HCT116 (cell line): ENCODE measurements around the gene CASZ1. TPM values are rescaled to one million over a fixed set of nuclear protein-coding genes. Genes with fewer than 3 reads are reported as not detected.

Experiments used
- ATAC-seq: fragments of 200-7000 bp; cut with Tn5 transposase; 2 replicates; pipeline ENCODE4 v1.9.1; 2020; ENCODE audit warnings: mild to moderate bottlenecking, moderate library complexity
- BruUV-seq: library from RNA; stranded (reverse); fragments of 400-500 nt; replicated peaks from 2 replicates; lab custom pipeline; 2021; lab: Mats Ljungman, UMichigan
- CTCF ChIA-PET: fragments of 300-600 bp; sonication (Branson Sonifier 250); formaldehyde crosslinking; loops from one replicate; lab custom pipeline; 2021; ENCODE audit warnings: antibody characterized with exemption; lab: Charles Lee
- POLR2A ChIA-PET: fragments of 300-600, 350-600 bp; sonication (Branson Sonifier 250); formaldehyde crosslinking; loops from one replicate; lab custom pipeline; 2021; ENCODE audit warnings: antibody characterized with exemption; lab: Charles Lee
- RAD21 ChIA-PET, 2 experiments: fragments of 300-600 bp; sonication (Branson Sonifier 250); formaldehyde crosslinking; loops; one replicate each; lab custom pipeline; 2023; ENCODE audit warnings: low total read pairs in 2 of 2; ENCODE audit not compliant: uncharacterized antibody in 2 of 2, unreplicated experiment in 2 of 2, low non-redundant PET in 1 of 2; lab: Charles Lee
- DNase-seq: peaks from one replicate; pipeline ENCODE4 v3.0.0-alpha.2; 2010; ENCODE audit warnings: low read depth, low spot score
- H2AFZ ChIP-seq: fragments of 200-600 bp; shearing (Covaris generic), sonication (generic); 2 replicates; pipeline ENCODE4 v1.6.1; 2017; ENCODE audit warnings: low read depth, mixed run types, mixed read lengths, antibody characterized with exemption, low read length; ENCODE audit not compliant: poor library complexity, severe bottlenecking
- H3K27ac ChIP-seq: 2 replicates; pipeline ENCODE4 v1.5.1; 2012; ENCODE audit warnings: low read depth, low read length
- H3K27me3 ChIP-seq: fragments of 200-600 bp; sonication (generic); 2 replicates; pipeline ENCODE4 v1.6.1; 2016; ENCODE audit warnings: mixed run types, low read length, mixed read lengths; ENCODE audit not compliant: insufficient read depth
- H3K36me3 ChIP-seq, 2 experiments: fragments of 200-500 bp in 1 of 2; fragments of 200-600 bp in 1 of 2; sonication (Bioruptor generic) in 1 of 2; sonication (generic) in 1 of 2; 2 replicates each; pipeline versions ENCODE4 v1.5.1 to v1.6.1; 2014 to 2016; ENCODE audit warnings: low read length in 2 of 2, inconsistent platforms in 1 of 2, mixed read lengths in 1 of 2, mixed run types in 1 of 2; ENCODE audit not compliant: insufficient read depth in 2 of 2, control insufficient read depth in 1 of 2
- H3K4me1 ChIP-seq, 2 experiments: fragments of 200-600 bp in 1 of 2; sonication (generic) in 1 of 2; 2 replicates each; pipeline versions ENCODE4 v1.5.1 to v1.6.1; 2012 to 2017; ENCODE audit warnings: low read length in 2 of 2, inconsistent platforms in 1 of 2, mild to moderate bottlenecking in 1 of 2, mixed read lengths in 1 of 2, mixed run types in 1 of 2, moderate library complexity in 1 of 2; ENCODE audit not compliant: insufficient read depth in 2 of 2, control insufficient read depth in 1 of 2
- H3K4me2 ChIP-seq: fragments of 200-600 bp; sonication (generic); 2 replicates; pipeline ENCODE4 v1.6.1; 2017; ENCODE audit warnings: mixed run types, low read length, mixed read lengths
- H3K4me3 ChIP-seq, 2 experiments: fragments of 200-600 bp in 1 of 2; sonication (generic) in 1 of 2; replicated peaks in 1 of 2; 2 replicates each; pipeline ENCODE4 v1.5.1; 2011 to 2016; ENCODE audit warnings: low read length in 2 of 2, control low read depth in 1 of 2, low read depth in 1 of 2, mild to moderate bottlenecking in 1 of 2, mixed read lengths in 1 of 2, mixed run types in 1 of 2
- H3K79me2 ChIP-seq: fragments of 200-600 bp; sonication (generic); 2 replicates; pipeline ENCODE4 v1.6.1; 2017; ENCODE audit warnings: mild to moderate bottlenecking, mixed run types, low read length, moderate library complexity, mixed read lengths; ENCODE audit not compliant: insufficient read depth
- H3K9ac ChIP-seq: fragments of 200-600 bp; sonication (generic); 2 replicates; pipeline ENCODE4 v1.6.1; 2016; ENCODE audit warnings: low read length, mixed read lengths
- H3K9me2 ChIP-seq: fragments of 200-600 bp; sonication (generic), shearing (Covaris generic); 2 replicates; pipeline ENCODE4 v1.6.1; 2017; ENCODE audit warnings: mixed run types, mild to moderate bottlenecking, moderate library complexity; ENCODE audit not compliant: insufficient read depth
- H3K9me3 ChIP-seq, 2 experiments: fragments of 200-500 bp in 1 of 2; fragments of 200-600 bp in 1 of 2; sonication (Bioruptor generic) in 1 of 2; sonication (generic) in 1 of 2; 2 replicates each; pipeline ENCODE4 v1.6.1; 2014 to 2017; ENCODE audit warnings: low read length in 2 of 2, mixed read lengths in 2 of 2, inconsistent platforms in 1 of 2, low read depth in 1 of 2, mild to moderate bottlenecking in 1 of 2, mixed run types in 1 of 2, moderate library complexity in 1 of 2; ENCODE audit not compliant: control insufficient read depth in 1 of 2, insufficient read depth in 1 of 2
- H4K20me1 ChIP-seq: fragments of 200-600 bp; sonication (generic), shearing (Covaris generic); 2 replicates; pipeline ENCODE4 v1.6.1; 2017; ENCODE audit warnings: mixed run types, mild to moderate bottlenecking, moderate library complexity; ENCODE audit not compliant: insufficient read depth
- CBX3 ChIP-seq: IDR thresholded peaks from 2 replicates; pipeline ENCODE4 v1.6.1; 2012; ENCODE audit warnings: low read depth
- CEBPB ChIP-seq: IDR thresholded peaks from 2 replicates; pipeline ENCODE4 v1.6.1; 2012; ENCODE audit warnings: low read depth
- EGR1 ChIP-seq: IDR thresholded peaks from 2 replicates; pipeline ENCODE4 v1.6.1; 2012; ENCODE audit warnings: low read depth
- ELF1 ChIP-seq: IDR thresholded peaks from 2 replicates; pipeline ENCODE4 v1.6.1; 2012; ENCODE audit warnings: low read depth, borderline replicate concordance
- EZH2 ChIP-seq: fragments of 200-600 bp; sonication (generic); IDR thresholded peaks from 2 replicates; pipeline ENCODE4 v1.6.1; 2017; ENCODE audit warnings: antibody characterized with exemption, mixed run types
- EZH2phosphoT487 ChIP-seq: fragments of 200-600 bp; IDR thresholded peaks from 2 replicates; pipeline ENCODE4 v1.6.1; 2018; ENCODE audit warnings: antibody characterized with exemption, borderline replicate concordance
- JUND ChIP-seq: IDR thresholded peaks from 2 replicates; pipeline ENCODE4 v1.6.1; 2012
- REST ChIP-seq: IDR thresholded peaks from 2 replicates; pipeline ENCODE4 v1.6.1; 2012; ENCODE audit warnings: low read depth
- TCF7L2 ChIP-seq: IDR thresholded peaks from 2 replicates; pipeline ENCODE4 v1.7.0; 2011; ENCODE audit warnings: borderline replicate concordance, inconsistent platforms; ENCODE audit not compliant: insufficient read depth, insufficient read length; ENCODE audit errors: extremely low read depth
- YY1 ChIP-seq: IDR thresholded peaks from 2 replicates; pipeline ENCODE4 v1.6.1; 2011; ENCODE audit warnings: low read length, low read depth, moderate library complexity, mild to moderate bottlenecking; ENCODE audit not compliant: insufficient replicate concordance; ENCODE audit errors: extremely low read depth
- ZFX ChIP-seq: fragments of 450-650 bp; IDR thresholded peaks from 2 replicates; pipeline ENCODE4 v1.6.1; 2017
- ZNF274 ChIP-seq: fragments of 200-500 bp; sonication (Bioruptor generic); IDR thresholded peaks from 2 replicates; pipeline ENCODE4 v1.6.1; 2014; ENCODE audit warnings: mild to moderate bottlenecking, low read depth, low read length, inconsistent platforms
- intact Hi-C: fragments of 100-400 bp; cut with micrococcal nuclease; formaldehyde crosslinking; loops from 2 replicates; pipeline ENCODE4 v1.10.0; 2022
- total RNA-seq: library from RNA; stranded (reverse); gene quantifications from one replicate; pipeline ENCODE4 v1.2.1, GENCODE V29; 2021; ENCODE audit not compliant: unreplicated experiment

The CASZ1 gene
- total RNA-seq, 1 experiment from 2014 or later = 7.7 TPM

DNA sequence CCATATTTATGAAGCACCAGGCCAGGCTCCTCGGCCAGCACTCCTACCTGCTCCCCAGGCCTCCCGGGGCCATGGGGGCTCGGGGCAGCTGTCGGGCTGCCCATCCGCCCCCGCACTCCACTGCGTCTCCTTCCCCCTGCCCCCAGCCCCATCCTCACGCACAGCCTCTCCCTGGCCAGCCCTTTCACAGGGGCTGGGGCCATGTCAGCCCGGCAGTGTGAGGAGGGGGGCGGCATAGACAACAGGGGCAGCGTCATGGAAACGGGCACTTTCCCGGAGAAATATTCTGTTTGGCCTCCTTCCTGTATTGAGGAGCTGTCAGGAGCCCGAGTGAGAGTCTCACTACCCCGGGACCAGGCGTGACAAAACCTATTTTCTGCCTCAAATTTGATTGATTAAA lies 87.3 kb downstream of the CASZ1 start:
- no peaks in the 10 kb centered on the region for H3K36me3 ChIP-seq
- no peaks in the 10 kb centered on the region for H3K79me2 ChIP-seq
- no peak overlapping the region for H3K4me3 ChIP-seq
- H3K4me2 ChIP-seq = no peak overlapping the region
- H3K9me3 ChIP-seq = no peaks in the 10 kb centered on the region
- no peaks in the 10 kb centered on the region for H3K4me1 ChIP-seq
- intact Hi-C loops = no loop called here
- no peak overlapping the region for H2AFZ ChIP-seq
- CTCF ChIA-PET = no interaction called here
- no peak overlapping the region for H3K9ac ChIP-seq
- BruUV-seq = no TSS peak
- RAD21 ChIA-PET = no interaction called here
- POLR2A ChIA-PET = no interaction called here
- ATAC-seq (no peak), DNase-seq (no peak)
- no peaks in the 10 kb centered on the region for H3K9me2 ChIP-seq
- no peak overlapping the region for H3K27ac ChIP-seq
- H3K27me3 ChIP-seq = no peaks in the 10 kb centered on the region
- H4K20me1 ChIP-seq = no peaks in the 10 kb centered on the region
- TF ChIP-seq EZH2 = no peak
- TF ChIP-seq JUND = no peak
- no peak for TF ChIP-seq YY1
- no peak for TF ChIP-seq EZH2phosphoT487
- TF ChIP-seq REST = no peak
- TF ChIP-seq ZFX = no peak
- no peak for TF ChIP-seq ELF1
- TF ChIP-seq EGR1 = no peak
- TF ChIP-seq TCF7L2 = no peak
- TF ChIP-seq ZNF274 = no peak
- TF ChIP-seq CBX3 = no peak
- TF ChIP-seq CEBPB = no peak
